H1 (cell line): ENCODE measurements around the gene RIC8A. TPM values are rescaled to one million over a fixed set of nuclear protein-coding genes. Genes with fewer than 3 reads are reported as not detected.

Experiments used
- CHD7 ChIP-seq: fragments of 300-600 bp; sonication (generic); IDR thresholded peaks from 2 replicates; pipeline ENCODE4 v1.7.1; 2012; ENCODE audit warnings: low read length, moderate library complexity, mild to moderate bottlenecking, inconsistent platforms; ENCODE audit not compliant: insufficient replicate concordance
- TAF7 ChIP-seq: optimal IDR thresholded peaks from 2 replicates; pipeline ENCODE3; 2011; ENCODE audit warnings: low read depth, mild to moderate bottlenecking, inconsistent platforms, low read length, moderate library complexity, borderline replicate concordance
- ZNF274 ChIP-seq: IDR thresholded peaks from 2 replicates; pipeline ENCODE4 v1.7.0; 2012; ENCODE audit warnings: low read length, borderline replicate concordance; ENCODE audit errors: extremely low read depth
- polyA plus RNA-seq, 7 experiments: library from polyadenylated mRNA; depleted of rRNA in 3 of 7; stranded (reverse) in 5 of 7; unstranded in 2 of 7; fragments of >200 nt in 5 of 7; fragments of 200-250 nt in 2 of 7; gene quantifications; 1 replicate in 5 of 7; 2 replicates in 1 of 7; 4 replicates in 1 of 7; pipeline versions ENCODE4 v1.2.1 to v1.2.3, GENCODE V29; 2011 to 2013; ENCODE audit warnings: missing spikeins in 2 of 7, mixed read lengths in 2 of 7
- total RNA-seq: library from RNA; stranded (reverse); fragmentation: NEBNext Ultra II Directional; extraction: Animal tissue kit (Norgen Biotek cat#: 25700); gene quantifications from 2 replicates; pipeline ENCODE4 v1.2.1, GENCODE V29; 2021

The RIC8A gene
- total and polyA plus RNA-seq, 2 of the 8 experiments (the other 6 are each of a cell fraction or from before 2014, with no cell fraction given), result 67.0 to 105 TPM

GRCh38 chr11:261624-262023 is 54.1 kb downstream of the RIC8A start (continued):
- TF ChIP-seq CHD7, result no peak
- TF ChIP-seq TAF7, result no peak
- TF ChIP-seq ZNF274, result no peak
- TF ChIP-seq, all 59 proteins: peak for 0
